ENCODE results near the gene SULT2B1.
A peak's percentile ranks its signal among the peaks of the same experiment; 100 is the strongest.

The SULT2B1 gene

DNA sequence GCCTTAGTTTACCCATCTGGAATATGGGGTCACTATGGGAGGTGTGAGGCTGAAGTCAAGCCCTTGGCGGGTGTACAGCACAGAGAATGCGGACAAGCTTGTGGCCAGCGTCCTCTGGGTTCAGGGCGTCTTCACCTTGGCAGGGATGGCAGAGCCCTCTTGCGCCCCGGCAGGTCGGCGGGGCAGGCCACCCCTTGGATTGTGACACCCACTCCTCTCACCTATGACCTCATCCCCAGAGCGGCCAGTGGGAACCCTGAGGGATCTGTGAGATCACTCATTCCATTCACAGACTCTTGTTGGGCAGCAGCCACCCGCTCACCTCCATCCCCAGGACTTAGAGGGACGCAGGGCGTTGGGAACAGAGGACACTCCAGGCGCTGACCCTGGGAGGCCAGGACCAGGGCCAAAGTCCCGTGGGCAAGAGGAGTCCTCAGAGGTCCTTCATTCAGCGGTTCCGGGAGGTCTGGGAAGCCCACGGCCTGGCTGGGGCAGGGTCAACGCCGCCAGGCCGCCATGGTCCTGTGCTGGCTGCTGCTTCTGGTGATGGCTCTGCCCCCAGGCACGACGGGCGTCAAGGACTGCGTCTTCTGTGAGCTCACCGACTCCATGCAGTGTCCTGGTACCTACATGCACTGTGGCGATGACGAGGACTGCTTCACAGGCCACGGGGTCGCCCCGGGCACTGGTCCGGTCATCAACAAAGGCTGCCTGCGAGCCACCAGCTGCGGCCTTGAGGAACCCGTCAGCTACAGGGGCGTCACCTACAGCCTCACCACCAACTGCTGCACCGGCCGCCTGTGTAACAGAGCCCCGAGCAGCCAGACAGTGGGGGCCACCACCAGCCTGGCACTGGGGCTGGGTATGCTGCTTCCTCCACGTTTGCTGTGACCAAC is 54.7 kb downstream of the SULT2B1 start, which contains the start of gene SPACA4:
TSS of gene SPACA4 (plus strand) at position 280 of the 896 bp plus-strand sequence. CDS start at position 517, 237 bp downstream.
- no peak for DNase-seq

DNA sequence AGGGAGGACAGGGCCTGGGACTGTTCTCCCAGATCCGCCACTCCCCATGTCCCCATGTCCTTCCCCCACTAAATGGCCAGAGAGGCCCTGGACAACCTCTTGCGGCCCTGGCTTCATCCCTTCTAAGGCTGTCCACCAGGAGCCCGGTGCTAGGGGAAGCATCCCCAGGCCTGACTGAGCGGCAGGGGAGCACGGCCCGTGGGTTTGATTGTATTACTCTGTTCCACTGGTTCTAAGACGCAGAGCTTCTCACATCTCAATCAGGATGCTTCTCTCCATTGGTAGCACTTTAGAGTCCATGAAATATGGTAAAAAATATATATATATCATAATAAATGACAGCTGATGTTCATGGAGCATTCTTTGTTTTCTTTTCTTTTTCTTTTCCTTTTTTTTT is 55.4 kb downstream of the SULT2B1 start:
- DNase-seq, result no peak

DNA sequence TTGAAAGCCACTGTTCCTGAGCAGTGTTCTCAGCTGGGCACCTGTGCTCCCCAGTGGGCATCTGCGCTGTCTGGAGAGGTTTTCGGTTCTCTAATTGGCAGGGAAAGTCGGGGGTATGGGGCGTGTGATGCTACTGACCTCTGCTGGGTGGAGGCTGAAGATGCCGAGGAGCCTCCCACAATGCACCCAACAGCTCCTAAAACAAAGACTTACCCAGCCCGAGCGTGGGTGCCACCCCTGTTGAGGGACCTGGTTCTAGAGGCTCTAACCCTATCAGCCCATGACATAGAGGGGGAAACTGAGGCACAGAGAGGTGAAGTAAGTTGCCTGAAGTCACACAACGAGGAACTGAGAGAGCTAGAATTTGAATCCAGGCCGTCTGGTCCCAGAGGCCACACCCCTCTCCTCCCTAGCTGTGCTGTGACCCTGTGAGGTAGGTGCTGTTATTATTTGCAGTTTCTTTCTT is 56.9 kb downstream of the SULT2B1 start:
- DNase-seq, result peak in 1 of 2 experiments; percentile 28

DNA sequence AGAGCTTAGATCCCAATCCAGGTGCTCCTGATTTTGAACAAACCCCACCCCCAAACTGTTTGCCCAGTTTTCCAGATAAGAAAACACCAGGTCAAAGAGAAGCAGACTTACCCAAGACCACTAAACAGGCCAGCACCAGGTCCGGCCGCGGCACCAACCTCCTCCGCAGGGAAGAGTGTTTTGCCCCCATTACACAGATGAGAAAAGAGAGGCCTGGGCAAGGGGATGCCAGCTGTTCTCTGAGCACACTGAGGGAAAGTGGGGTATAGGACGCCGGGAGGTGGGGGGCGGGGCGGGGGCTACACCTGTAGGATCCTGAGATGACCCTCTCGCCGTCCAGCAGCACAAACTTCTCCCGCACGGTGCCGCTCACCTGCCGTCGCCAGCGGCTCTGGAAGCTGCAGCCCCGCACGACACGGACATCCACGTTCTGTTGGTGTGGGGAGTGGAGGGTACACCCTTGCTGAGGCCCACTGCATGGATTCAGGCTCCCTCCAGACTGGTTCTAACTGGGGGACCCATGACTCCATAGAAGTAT is 57.7 kb downstream of the SULT2B1 start:
- no peak for DNase-seq

DNA sequence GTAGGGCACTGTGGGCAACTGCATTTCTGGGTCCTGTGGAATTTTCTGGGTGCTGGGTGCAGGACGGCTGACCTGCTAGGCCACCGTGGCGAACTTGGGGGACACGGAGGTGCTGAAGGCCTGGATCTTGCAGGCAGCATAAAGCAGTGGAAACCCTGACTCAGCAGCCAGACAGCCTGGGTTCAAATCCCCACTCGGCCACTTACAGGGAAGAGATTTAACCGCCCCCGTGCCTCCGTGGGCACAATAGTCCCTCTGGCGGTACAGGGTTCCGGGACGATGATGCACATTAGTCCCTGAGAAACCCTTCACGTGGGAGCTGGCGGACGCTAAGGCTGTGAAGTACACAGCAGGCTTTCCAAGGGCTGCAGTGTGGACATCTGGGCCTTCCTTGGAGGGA is 59.9 kb downstream of the SULT2B1 start:
- no peak for DNase-seq

DNA sequence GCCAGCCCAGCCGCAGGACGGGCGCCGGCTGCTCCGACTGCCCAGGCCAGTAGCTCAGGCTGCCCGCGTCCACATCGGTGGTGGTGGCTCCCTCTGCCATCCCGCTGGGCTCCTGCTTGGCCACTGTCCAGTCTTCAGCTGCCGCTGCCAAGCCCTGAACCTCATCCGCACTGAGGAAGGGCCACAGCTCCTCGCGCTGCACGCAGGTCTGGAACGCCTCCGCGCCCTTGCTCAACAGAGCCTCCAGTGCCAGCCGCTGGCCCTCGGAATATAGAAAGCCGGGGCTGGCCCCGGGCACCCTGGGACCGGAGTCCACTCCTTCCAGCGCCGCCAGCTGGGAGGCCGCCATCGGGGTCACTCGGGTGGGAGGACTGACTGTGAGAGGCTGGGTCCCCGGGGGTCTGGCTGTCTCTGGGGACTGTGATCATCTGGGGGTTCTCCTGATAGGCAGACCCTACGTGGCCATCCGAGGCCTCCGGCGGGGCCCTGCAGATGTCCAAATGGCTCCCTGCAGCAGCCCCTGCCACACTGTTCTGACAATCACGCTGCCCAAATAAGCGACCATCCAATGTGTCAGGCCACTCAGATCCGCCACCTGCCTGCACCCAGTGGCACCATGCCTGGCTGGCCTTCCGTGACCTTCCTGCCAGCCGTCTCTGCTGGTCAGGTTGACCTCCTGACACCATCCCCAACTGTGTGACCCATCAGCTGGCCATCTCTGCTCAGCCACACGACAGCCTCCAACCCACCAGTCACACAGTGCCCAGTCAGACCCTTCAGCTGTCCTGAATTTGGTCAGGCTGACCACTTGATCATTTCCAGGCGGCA is 61.3 kb downstream of the SULT2B1 start:
- DNase-seq, result no peak

DNA sequence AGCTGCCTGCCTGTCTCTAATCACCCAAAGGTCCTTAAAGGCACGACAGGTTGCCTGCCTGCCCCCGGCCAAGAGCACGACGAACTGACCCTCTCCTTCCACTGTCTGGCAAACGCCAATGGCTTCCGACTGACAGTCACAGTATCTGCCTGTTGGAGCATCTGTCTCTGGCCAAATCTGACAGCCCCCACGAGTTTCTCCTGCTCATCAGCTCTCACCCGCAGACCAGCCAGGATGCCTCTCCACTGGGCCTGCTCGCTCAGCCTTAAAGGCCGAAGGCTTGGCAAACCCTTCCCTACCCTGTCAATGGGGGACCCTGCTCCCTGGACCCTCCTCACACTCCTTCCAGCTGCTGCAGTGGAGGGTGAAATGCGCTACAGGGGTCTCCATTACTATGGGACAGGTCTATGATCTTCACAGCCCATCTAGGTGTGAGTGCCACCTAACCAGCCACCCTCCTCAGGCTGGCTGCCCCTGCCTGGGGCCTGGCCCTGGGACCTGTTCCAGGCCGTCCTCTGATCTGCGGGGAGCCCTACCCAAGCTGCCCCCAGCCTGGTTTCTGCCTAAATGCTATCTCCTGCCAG is 62.0 kb downstream of the SULT2B1 start:
- DNase-seq, result no peak

DNA sequence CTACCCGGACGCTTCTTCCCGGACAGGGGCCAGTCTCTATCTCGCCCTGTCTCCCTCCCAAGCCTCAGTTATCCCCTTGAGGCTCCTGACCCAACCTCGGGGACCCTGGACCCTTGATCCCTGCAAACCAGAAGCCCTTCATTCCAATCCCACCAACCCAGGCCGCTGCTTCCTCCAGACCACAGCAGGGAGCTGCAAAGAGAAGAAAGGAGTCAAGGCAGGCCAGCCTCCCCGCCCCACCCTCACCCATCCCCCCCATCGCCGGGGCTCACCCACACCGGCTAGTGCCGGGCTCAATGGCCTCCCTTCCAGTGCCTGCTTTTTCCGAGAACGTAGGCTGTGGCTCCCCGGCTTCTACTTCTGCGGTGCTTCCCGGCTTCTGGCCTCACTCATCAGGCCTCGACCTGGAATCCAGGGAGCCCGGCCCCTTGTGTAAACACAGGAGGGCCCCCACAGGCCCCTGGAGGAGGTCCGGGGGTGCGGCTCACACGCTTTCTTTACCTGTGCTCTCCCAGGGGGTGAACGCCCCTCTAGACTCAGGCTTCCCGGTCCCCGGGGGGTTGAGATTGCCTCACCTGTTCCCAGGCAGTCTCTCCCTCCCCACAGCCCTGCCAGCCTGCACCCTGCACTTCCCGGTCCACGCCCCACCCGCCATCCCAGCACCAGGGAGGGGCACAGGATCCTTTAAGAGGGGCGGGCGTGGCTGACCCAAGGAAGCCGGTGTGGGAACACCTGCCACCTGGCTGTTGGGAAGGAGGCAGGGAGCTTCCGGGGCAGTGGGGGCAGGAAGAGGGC is 62.7 kb downstream of the SULT2B1 start, which contains the start of gene FAM83E:
TSS of gene FAM83E (minus strand) at position 641 of the 795 bp plus-strand sequence. CDS start 1,704 bp downstream, outside the sequence.
- peak; percentile 81 to 93 for DNase-seq

DNA sequence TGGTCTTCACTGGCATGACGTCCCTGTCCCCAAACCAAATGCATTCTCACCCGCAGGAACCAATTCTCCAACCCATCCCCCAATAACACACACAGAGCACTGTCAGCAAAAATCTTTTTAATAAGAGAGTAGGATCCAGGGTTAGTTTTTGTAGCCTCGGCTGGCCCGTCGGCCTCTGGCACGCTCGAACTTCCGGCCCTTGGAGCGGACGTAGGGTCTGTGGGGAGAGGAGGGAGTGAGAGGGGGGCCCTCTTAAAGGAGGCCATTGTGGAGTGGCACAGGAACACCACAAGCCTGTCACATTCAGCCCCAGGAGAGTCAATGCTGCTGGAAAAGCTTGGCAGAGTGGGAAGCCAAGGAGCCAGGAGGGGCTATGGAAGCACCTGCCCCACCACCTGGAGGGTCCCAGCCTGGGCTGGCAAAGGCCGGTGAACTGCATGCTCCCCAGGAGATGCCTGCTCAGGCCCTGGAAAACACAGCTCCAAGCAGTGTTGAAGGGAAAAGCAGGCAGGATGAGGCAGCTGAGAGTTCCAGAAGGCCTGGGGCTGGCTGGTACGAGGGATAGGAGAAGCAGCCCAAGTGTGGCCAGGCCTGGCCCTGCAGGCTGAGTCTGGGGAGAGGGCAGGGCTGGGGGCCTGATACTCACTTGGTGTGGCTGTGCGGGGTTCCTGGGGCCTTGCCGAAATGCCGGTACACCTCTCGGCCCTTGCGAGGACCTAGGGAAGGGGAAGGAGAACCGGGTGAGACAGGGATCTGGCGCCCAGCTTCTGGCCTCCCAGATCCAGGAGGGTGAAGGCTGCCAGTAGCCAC is 63.5 kb downstream of the SULT2B1 start:
- no peak for DNase-seq

DNA sequence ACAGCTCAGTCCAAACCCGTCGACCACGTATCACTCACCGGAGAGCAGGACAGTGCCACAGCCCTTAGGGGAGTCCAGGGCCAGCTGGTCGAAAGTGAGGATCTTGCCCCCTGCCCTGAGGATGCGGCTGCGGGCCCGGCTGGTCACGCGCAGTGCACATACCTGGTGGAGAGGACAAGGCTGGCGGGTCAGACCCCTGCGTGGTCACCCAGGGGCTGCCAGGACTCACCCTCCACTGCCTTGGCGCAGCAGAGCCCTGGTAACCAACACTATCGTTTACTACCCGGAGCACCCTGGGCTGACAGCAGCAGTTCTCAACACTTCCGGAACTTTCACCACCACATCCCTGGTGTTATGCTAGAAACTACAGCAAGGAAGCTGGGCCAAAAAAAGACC is 64.1 kb downstream of the SULT2B1 start:
- DNase-seq, result no peak

DNA sequence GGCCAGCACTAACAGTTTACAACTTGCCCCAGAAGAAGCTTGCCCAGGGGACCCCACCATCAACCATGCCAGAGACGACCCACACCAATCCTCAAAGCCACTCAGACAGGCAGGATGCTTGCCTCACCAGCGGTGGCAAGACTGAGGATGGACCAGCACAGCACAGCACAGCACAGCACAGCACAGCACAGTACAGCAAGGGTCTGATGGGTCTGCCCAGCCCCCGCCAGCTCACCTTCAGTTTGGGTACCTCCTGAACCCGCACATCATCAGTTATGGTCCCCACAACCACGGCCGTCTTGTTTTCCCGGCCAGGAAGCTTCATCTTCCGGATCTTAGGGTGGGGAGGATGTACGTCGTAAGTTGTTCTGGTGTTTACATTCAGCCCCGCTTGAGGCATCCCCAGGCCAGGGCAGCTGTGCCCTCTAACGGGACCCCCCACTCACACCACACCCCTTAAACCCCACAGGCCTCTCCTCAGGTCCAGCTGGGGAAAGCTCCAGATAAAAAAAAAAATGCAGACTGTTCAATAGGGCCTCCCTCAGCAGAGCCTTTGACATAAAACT is 64.6 kb downstream of the SULT2B1 start:
- no peak for DNase-seq

DNA sequence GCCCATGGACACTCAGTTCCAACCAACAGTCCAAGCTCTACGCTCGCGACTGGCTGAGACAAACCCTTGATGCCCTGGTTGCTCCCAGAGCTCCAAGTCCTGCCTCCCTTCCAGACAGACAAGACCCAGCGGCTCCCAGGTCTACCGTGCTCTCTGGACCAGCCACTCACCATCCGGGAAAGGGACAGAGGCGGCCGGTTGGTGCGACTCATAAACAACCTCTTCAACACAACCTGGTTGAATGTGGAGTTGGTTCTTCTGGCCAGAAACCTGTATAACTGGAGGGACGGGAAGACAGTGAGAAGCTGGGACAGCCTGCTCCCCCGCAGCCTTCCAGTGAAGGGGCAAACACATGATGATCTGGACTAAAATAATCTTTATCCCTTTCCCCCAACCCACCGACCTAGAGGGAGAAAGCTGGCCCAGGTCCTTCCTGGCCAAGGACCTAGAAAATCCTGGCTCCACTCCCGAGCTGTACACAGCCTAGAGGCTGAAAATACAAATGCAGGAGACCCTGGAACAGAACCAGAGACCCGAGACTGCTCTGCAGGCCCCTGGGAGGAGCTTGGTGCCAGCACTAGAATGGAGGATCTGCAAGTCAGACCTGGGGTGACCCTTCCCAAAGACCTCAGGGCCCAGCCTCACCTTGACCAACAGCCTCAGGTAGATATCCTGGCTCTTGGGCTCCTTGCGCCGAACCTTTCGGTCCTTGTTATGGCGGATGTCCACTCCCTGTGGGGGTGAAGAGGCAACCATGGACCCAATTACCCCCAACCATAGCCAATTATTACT is 65.4 kb downstream of the SULT2B1 start:
- DNase-seq, result no peak

DNA sequence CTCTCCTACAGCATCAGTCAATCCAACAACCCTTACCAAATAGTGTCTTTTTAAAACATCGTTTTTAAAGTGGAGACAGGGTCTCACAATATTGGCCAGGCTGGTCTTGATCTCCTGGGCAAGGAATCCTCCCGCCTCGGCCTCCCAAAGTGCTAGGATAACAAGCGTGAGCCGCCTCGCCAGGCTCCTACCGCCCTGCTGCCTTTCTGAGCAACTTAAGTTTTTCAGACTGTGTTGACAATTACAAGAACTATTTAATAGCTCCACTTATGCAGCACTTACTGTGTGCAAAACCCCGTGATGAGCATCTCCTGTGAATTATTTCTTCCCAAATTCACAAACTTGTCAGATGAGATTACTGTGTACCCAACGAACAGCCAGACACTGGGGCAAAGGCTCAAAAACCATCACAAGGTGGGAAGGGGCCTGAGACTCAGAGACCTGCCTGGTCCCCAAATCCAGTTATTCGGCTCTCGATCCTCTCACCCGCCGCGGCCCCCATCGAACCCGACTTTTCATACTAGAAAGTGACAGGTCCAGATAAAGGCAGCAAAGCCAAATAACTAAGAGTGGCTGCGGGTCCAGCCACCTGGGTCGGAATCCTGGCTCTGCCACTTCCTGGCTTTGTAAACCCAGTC is 66.4 kb downstream of the SULT2B1 start:
- DNase-seq, result no peak

DNA sequence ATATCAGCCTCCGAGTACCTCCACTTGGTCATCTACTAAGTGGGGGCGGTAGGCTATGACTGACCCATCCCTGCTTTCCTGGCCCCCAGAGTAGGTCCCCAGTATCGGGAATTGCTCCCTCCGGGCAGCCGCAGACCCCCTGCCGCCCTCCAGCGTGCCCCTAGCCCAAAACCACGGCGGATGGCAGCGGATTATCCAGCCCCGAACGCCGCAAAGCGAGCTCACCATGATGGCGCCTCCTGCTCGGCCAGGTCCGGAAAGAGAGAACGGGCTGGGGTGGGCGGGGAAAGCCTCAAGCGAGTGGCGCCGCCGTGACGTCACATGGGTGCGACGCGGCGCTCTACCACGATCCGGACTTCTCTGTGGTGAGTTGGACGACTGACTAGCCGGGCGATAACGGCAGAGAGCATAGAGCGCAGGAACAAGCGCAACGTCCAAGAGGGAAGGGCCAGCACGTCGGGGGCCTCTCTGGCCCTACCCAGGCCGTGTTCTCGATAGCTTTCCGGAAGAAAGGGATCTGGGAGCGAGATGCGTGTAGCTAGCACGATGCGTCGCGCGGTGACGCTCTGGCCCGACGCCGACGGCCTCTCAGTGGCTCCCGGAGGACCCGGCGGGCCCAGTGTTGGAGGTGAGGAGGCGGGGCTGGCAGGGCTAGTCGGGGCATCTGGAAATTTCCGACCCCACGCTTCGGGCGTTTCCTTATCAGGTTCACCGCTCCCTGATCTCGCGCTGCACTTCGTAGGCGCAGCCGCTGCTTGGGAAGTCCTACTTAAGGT is 67.1 kb downstream of the SULT2B1 start, which contains the start of the genes RPL18 and SPHK2:
TSS of gene RPL18 (minus strand) at position 263 of the 776 bp plus-strand sequence. CDS start at position 228, 35 bp downstream.
TSS of gene SPHK2 (plus strand) at position 591 of the 776 bp plus-strand sequence. CDS start 1,009 bp downstream, outside the sequence.
- peak; percentile 98 to 99 for DNase-seq

DNA sequence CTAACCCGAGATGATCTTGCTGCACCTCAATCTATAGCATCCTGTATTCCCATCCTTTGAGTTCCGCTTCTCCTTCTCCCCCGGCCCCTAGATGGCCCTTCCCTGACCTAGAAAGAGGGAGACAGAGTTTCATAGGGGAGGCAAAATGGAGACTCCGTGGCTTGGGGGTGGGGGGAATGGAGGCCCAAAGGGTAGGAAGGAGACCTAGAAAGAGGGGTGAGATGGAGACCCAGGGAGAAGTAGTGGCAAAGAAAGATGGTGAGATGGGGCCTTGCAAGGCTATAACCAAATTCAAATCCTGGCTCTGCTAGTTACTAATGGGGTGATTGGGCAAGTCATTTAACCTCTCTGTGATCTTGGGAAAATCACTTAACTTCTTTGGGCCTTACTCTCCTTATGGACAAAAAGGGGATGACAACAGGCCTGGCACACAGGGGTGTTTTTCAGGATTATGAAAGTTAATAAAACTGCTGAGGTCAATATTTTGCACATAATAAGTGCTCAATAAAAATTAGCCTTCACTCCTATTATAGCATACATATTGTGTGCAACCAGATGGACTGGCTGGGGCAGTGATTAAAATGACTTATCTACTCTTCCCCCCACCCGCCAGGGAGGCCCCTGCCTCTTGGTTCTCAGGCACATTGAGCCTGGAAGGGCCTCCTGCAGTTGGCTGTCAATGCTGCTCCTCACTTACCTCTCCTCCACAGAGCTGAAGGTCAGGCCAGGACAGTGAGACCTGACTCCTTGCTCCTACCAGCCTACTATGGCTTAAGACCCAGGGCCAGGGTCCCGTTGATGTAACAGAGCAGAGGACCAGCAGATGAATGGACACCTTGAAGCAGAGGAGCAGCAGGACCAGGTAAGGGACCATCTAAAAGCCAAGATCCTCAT is 68.0 kb downstream of the SULT2B1 start:
- no peak for DNase-seq

DNA sequence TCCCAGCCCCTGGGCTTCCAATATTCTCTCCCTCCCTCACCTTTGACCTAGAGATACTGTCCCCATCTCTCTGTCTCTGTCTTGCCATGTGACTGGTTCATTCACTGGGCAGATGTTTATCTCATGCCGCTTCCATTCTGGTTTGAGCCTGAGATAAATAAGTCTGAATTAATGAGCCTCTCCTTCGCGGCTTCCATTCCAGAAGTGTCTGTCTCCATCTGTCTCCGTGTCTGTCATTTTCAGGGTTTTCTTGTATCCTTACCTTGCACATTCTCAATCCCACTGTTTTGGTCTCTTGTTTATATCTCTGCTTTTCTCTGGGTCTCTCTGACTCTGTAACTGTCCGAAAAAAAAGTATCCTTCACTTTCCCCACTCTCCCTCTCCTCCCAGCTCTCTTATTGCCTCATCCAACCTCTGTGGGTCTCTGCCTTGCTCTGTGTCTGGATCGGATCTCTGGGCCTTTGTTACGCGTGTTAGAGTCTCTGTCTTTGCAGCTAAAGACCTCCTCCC is 71.6 kb downstream of the SULT2B1 start:
- no peak for DNase-seq

DNA sequence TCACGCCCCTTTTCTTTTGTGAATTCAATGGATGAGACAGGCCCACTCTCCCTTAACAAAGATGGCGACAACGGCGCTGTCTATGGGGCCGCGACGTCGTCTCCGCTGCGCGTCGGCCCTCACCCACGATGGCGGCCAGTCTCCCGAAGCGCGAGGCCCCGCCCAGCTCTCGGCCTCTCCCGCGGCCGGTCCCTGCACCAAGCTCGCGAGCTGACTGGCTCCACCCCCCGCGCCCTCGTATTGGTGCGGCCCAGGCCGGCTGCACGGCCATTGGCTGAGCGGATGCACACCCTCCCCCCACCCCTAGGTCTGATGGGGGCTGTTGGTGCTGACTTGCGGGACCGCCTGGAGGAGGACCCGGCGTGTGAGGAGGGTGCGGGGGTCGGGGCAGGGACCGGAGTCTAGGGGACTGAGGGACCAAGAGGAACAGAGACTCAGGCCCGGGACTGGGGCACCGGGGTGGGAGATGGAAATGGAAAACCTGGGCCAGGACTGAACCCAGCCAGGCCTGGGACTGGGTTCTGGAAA is 72.2 kb downstream of the SULT2B1 start:
- peak; percentile 89 to 99 for DNase-seq
